NCI-H526 (cell line): ENCODE results near the gene ARL15.

Experiments used
- DNase-seq, 2 experiments: peaks; one replicate each; lab custom pipeline; 2025; lab: John Stamatoyannopoulos, UW

The ARL15 gene

DNA sequence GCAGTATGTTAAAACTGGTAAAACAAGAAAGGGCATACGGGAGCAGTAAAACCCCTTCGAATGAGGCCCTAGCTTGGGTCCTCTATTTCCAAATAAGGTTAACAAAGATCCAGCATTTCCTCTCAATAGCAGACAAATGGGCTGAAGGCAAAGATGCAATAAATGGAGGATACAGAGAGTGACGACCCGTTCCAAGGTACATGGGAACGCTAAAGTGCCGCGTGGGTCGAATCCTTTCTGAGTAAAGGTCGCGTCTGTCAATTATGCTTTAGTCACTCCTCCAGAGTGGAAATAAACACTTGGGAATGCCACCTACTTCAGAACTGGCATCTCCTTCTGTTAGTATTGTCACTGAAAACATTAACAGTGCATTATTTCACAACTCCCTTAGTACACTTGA lies 24.7 kb downstream of the ARL15 start:
- no peak for DNase-seq

DNA sequence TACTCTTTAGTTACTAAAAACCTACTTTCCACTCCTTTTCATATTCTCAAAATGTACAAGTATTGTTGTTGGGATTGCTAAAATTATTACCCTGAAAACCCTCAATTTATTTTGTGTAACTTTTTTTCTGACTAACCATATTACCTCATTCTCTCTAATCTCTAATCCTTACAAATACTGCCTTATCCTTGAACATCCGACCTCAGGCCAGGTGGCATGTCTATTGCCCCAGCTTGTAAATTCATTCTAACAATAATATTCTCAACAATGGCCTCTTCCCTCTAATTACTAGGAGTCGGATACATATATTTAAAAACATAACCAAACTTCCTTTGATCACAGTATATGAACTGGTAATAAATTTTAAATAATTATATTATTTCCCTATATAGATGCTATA lies 25.8 kb downstream of the ARL15 start:
- DNase-seq: no peak

DNA sequence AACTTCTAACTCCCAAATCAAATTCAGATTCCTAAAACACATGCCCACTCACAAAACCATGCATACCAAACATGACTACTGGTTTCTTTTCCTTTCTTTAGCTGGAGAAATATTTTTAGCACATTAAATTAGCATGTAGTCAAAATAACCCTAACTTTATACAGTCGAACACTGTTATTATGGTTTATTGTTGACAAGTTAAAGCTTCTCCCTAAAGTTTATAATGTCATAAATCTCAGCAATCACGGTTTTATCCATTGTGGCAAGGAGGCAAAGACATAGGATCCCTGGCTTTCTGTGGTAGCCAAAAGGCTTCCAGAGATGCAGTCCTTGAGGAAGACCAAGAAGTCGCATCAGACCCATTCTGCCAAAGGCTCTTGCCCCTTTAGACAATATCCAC lies 27.5 kb downstream of the ARL15 start:
- DNase-seq: no peak

DNA sequence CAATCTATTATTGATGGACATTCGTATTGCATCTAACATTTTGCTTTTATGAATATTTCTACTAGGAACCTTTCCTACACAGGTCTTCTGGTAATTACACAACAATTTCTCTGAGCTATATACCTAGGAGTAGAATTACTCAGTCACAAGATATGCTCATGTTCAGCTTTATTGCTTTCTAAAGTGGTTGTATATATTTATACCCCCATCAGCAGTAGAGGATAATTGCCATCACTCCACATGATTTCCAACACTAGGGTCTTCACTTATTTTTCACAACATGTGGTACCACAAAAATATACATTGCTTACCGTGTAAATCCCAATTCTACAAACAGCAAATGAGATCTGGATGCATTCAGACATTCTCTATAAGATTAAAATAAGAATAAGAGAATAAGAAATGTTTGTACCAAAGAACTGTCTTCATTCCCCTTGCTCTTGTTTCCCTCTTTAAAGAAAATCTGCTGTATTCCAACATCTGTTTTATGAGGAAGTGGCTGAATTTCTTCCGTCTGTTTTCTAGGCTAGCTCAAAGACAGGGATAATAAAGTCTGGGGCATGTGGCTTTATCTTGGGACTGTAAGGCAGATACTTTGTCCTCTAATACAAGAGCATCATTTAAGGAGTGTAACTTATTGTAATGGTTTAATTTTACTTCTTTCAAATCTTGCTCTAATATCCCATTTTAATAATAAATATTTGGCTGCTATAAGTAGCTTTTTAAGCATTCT lies 28.2 kb downstream of the ARL15 start:
- no peak for DNase-seq

DNA sequence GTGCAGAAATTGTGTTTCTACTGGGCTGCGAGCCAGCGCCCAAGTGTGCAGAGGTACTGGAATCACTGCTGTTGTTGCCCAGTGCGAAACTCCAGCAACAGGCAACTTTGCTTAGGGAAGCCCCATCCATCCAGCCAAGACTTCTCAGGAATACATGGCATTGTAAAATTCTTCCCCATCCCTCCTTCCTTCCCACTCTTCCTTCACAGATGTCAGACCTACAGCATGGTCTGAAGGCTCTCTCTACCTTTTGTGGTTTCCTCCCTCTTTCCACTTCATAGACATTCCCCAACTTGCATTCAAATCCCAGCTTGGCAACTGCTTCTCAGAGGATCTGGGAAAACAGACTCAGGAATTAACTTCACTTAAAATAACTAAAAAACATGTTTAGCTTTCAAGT lies 30.4 kb downstream of the ARL15 start:
- DNase-seq: no peak

DNA sequence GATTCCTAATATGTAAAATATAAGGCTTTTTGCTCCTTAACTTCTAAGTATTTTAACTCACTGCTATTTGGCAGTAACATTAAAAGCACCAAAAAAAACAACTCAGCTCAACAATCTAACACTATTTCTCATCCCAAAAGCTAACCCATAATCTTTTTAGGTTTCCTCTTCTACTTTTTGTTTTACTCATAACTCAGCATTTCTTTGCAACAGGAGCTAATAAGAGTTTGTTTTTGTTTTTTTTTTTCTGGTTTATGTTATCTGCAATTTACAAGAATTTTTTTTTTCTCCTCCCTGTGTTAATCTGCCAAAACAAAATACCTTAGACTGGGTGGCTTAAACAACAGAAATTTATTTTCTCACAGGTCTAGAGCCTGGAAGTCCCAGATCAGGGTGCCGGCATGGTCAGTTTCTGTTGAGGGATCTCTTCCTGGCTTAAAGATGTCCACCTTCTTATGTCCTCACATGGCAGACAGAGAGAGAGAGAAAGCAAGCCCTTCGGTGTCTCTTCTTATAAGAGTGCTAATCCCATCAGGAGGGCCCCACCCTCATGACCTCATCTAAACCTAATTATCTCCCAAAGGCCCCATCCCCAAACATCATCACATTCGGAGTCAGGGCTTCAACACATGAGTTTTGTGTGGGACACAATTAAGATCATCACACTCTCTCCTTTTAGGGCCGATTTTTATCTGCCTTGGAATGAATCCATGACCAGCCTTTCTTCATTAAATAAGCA lies 31.2 kb downstream of the ARL15 start:
- no peak for DNase-seq

DNA sequence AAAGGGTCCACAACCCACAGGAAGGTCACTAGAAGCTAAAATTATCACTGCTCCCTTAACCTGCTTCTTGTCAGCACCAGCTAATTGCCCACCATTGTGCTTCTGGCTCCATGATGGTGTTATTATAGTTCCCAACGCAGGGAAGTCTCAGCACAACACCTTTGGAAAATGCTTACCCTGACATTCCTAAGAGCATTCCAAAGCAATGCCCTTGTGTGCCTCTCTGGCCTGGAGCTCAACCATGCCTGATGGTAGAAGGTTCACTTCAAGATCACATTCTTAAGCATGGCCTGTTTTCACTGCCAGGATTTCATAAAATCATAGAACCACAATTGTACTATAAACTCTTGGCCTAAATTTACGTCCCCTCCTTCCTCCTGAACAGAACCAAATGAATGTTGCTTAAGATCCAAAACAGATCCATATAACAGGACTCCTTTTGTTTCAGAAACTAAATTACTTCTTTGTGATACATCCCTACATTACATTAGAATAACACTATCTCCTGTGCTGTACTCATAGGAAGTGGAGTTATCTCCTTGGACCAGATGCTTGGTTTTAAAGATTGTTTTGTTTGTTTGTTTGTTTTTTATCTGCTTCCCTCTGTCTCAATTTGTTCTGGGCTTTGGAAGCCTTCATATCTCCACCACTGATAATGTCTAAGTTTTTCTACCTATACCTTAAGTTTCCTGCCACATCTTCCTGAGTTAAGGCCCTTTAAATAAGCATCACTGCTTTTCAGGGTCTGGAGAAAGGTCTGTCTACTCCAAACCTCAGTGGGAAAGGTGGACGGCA lies 32.1 kb downstream of the ARL15 start:
- DNase-seq: no peak

DNA sequence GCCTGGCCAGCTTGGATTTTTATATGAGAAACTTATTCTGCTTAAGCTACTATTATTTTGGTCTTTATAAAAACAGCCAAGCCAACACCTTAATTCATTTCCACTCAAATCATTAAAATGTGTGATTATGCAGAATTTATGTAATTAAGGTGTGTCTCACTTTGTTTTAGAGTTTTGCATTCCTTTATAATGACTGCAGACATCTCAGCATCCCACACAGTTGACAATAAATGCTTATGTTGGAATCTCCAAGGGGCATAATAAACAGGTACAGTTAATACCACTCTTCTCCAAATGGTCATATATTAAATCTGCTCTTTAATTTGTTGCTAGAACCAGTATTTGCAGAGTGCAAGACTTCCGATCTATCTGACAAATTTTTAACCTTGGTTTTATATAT lies 34.3 kb downstream of the ARL15 start:
- DNase-seq: no peak

DNA sequence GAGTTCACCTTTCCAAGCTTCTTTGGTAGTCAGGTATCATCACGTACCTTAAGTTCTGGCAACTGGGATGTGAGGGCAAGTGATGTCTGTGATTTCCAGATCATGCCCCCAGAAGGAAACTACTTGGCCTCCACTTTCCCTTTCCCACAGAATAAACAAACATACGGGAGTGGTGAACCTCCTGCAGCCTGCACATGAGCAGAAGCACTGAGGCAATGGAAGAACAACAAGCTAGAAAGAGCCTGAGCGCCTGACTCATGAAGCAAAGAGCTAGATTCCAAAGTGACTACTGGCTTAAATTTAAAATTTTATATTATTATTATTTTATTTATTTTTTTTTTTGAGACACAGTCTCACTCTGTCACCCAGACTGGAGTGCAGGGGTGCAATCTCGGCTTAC lies 35.0 kb downstream of the ARL15 start:
- DNase-seq: no peak

DNA sequence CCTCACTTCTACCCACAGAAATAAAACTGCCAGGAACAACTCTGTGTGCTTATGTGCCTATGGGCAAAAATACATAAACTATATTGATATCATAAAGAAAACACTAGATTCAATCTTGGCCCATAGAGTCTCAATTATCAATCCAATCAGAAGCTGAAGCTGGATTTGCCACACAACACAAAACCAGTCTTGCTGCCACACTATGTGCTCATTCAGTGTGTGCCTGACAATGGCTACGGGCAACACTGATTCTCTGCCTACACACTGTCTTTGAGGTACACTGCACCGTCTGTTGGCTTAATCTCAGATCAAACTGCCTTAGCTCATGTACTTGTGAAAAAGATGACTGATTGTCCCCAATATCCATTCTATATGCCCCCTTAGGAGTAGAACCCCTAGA lies 35.4 kb downstream of the ARL15 start:
- DNase-seq: no peak

DNA sequence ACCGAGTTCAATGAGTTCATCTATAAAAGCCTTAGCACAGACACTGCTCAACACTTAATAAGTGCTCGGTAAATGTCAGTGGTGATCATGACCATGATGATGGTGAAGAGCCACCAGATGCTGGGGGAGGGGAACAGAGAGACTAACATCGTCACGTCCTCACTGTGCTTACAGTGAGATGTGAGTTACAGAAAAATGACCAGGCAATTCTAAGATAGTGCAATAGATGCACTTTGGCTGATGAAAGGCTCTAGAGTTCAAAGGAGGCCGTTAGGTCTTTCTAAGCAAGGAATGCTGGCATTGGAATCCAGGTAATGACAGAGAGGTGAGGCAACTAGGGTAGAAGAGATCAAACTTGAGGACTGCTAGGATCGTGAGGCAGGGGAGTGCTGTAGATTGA lies 36.7 kb downstream of the ARL15 start:
- no peak for DNase-seq

DNA sequence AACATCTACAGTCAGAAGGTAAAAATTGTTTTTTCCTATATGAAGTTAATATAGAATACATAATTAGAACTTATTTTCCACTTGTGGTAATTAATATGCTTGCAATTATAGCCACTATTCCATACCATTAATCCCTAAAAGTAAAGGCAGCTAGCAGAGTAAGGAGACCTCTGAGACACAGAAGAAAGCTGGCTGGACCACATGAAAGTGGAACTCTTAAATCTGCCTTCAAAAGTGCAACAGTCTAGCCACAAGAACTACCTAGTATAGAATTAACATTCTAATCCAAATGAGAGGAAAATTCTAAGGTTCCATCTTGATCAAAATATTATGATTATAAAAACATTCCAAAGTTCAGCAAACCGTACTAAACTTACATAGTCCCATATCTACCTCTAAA lies 37.6 kb downstream of the ARL15 start:
- DNase-seq: no peak

DNA sequence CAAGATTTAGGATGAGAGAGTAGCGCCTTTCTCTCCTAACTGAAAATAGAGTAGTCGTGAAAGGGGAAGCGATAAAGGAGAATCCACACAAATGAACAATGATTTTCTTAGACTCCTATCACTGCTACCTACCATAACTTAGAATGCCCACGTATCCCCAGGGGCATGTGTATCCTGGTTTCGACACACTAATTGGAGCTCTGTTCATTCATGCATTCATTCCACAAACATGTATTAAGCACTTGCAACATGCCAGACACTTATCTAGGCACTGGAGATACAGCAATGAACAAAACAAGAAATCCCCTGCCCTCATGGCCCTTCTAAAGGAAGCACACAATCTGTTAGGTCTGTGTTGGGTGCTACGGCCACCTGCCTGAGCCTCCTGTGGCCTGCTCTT lies 40.0 kb downstream of the ARL15 start:
- no peak for DNase-seq

DNA sequence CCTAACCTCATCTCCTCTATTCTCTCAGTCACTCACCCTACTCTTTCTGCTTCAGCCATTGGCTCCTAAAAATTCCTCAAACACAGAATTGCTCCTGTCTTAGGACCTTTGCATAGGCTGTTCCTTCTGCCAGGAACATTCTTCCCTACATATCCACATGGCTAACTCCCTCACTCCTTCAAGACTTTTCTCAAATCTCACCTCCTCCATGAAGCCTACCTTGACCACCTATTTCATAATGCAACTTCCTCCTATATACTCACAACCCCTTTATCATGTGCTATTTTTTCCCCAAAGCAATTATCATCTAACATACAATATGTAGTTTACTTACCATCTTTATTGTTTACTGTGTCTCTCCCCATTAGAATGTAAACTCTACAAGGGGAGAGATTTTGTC lies 45.8 kb downstream of the ARL15 start:
- DNase-seq: no peak

DNA sequence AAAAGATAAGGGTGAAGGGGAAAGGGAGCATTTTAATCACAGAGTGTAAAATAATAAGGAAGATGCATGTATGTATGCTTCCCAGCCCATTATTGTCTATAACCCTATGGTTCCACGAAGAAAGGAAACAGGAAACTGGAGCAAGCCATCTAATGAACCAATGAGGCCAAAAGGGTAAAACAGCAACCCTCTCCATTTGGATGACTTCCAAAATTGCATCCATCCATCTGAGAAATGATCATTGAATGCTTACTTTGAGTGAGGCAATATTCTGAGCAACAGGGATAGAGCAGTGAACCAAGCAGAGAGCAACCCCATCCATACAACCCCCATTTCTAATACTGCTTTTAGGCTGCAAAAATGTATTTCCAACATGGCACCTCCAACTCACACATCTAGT lies 46.9 kb downstream of the ARL15 start:
- DNase-seq: no peak

DNA sequence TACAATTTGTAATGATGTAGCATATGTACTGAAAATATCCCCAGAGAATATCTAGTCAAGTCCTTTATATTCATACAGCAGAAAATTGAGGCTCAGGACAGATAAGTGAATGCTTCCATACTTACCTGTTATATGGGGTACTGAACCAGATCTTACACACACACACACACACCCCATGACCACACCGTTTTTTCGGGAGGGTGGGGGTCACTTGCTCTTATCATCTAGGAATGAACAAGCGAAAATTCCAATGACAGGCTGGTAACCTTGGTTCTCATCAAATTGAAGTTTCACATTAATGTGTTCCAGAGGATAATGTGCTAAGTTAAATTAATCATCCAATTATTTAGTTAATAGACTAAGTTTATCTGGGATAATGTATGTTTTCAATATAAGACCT lies 48.8 kb downstream of the ARL15 start:
- DNase-seq: no peak

DNA sequence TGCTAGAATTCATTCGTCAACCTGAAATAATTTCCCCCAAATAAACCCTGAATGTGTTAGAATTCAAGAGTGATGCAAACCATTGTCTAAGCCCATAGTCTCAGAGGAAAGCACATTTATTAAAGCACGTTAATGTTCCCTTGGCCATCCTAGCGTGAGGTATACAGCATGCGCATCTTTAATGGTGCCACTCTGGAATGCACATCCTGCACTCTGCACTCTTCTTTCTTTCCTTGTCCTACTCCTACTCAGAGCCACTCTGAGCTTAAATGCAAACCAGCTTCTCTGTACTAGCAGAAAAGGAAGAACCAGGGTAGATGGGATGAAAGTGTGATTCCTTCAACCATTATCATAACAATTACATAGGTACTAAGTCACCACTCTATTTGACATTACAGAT lies 50.4 kb downstream of the ARL15 start:
- no peak for DNase-seq

DNA sequence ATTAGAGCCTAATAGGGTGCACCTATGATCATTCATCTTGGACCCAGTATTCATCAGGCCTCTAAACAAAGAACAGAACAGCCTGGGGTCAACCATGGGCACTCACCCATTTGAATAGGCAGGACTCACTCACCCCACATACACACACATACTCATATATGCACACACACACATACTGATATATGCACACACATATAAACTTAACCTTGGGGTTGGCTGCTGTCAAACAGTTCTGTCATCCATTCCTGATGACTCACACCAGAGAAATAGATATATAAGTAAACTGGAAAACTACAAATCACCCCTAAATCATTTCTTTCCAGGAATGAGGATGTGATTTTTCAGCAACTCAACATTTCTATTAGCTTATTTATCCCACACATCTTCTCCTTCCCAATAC lies 51.3 kb downstream of the ARL15 start:
- no peak for DNase-seq

DNA sequence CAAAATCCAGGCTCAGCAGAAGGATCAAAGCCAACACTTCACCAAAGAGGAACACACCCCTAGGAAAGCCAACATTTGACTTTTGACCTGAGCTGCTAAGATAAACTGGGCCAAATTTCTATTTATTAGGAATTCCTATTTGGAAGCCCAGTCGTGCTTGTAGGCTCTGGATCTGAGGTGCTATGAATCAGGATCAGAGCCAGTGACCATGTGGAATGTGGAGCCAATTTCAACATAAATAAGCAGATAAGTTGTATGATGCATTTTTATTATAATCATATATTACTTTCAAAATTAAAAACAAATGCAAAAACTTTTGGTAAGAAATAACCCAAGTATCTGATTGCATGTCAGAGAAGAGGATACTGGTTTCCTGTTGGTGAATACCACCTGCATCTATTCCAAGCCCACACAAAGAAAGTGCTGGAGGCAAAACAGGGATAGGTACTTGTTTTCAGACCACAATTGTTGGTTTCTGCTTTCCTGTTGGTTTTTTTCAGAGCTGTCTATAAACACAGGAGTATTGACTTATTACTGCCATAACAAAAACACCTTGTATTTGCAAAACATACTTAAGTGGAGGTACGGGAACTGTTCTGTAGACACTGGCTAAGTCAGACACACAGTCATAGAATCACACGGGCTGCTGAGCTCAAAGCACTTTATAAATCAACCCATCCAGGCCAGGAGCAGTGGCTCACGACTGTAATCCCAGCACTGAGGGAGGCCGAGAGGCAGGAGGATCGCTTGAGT lies 52.8 kb downstream of the ARL15 start:
- DNase-seq: no peak

DNA sequence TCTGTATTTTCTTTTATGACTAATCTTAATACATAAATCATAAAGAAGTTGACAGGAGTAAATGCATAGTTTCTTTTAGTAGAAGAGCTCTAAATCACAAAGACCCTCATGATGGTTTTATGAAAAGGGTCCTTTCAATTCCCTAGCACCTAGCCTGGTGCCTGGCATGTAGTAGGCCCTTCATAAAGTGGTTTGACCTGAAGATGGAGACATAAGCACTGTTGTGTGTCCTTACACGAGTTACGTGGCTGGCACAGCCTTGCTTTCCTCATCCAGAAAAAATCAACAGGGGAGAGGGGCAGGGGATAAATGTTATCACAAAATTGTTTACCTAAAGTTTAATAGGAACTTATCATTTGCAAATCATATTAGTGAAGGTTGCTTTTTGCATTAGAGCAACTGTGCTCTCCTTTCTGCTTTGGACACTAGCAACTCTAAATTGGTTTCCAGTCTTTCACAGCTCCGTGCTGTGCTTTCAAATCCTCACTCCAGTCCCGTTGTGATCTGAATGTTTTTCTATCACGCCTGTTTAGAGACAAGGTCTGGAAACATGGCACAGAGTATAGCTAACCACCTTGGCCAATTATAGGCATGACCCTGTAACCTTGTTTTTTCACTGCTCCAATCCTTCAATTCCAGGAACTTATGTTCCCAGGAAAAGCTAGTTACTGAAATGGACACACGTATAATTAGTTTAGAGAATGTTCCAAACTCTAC lies 55.7 kb downstream of the ARL15 start:
- DNase-seq: no peak

DNA sequence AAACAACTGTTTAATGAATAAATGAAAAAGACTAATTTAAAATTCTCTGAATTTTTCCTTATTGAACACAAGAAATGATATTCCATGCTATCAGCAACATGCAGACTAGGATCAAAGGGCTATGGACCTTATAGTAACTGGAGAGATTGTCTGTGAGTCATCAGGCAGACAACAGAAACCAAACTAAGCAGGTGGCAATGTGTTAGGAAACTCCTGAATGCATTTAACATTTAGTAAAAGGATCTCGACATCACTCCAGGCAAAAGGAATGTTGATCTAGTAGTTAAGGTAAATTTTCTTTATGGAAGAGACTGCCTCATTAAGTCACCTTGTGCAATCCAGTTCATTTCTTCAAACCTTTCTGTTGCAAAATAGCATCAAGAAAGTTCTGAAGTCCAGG lies 58.4 kb downstream of the ARL15 start:
- DNase-seq: no peak
